KBM-7 (cell line): ENCODE results near the gene UGP2.
A peak's percentile ranks its signal among the peaks of the same experiment; 100 is the strongest.

Experiments
- DNase-seq: peaks from one replicate; pipeline ENCODE4 v3.0.0-alpha.2; 2015
- in situ Hi-C: fragments of 300-500 bp; cut with MboI; formaldehyde crosslinking; loops from 2 replicates; pipeline ENCODE4 v1.14.3; 2020; ENCODE audit warnings: low sequenced_read_pairs, low pct_unique_long_range_greater_than_20kb, mixed read lengths

Gene UGP2

DNA sequence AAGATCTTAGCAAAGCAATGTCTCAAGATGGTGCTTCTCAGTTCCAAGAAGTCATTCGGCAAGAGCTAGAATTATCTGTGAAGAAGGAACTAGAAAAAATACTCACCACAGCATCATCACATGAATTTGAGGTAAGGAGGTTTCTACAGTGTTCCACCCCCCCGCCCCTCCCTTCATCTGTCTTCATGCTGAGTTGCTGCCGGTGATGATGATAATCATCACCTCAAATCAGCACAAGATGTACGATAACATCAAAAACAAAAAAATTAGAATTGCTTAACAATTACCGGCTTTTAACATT, 14.6 kb downstream of the UGP2 start:
- peak; percentile 91 for DNase-seq
- in situ Hi-C loops = loop anchor here (25.0 kb wide), 1 partner anchor 169 kb away; no protein-coding TSS in a partner anchor

DNA sequence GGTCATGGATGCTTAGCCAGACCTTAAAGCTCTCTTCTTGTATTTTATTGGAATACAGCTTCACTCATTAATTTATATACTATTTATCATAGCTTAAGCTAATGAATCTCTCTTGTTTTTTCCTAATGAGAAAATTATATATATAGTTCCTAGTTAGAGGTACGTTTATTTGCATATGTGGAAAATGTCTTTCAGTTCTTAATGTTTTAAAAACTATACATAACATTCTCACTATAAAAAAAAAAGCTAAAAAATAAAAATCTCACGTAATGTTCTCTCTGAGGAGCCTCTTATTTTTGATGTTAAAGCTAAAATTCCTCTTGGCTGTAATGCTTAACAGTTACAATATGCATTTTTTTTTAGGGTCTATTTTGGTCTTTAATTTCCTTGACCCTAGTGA, 16.6 kb downstream of the UGP2 start:
- DNase-seq = no peak
- in situ Hi-C loops = loop anchor here (25.0 kb wide), 1 partner anchor 171 kb away; no protein-coding TSS in a partner anchor

DNA sequence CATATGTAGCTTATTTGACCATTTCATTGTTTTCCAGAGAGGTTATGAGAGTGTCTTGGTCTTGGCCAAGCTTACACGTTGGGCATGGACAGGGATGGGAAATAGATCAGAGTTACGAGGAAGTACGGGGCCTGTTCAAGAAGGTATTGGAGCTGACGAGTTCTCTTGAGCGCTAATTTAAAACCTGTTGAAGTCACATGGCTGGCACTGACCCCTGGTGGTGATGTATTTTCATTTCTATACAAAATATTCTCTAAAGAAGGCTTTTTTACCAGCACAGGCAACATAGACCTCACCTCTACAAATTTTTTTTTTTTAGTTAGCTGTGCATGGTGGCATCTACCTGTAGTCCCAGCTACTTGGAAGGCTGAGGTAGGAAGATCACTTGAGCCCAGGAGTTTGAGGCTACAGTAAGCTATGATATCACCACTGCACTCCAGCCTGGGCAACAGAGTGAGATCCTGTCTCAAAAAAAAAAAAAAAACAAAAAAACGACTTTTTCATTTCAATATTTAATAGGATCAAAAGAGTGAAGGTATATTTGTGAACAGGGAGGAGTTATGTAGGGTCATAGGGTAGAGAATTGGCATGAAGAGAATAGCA, 19.6 kb downstream of the UGP2 start:
- in situ Hi-C loops = loop anchor here (25.0 kb wide), 1 partner anchor 174 kb away; no protein-coding TSS in a partner anchor
- peak; percentile 80 for DNase-seq

DNA sequence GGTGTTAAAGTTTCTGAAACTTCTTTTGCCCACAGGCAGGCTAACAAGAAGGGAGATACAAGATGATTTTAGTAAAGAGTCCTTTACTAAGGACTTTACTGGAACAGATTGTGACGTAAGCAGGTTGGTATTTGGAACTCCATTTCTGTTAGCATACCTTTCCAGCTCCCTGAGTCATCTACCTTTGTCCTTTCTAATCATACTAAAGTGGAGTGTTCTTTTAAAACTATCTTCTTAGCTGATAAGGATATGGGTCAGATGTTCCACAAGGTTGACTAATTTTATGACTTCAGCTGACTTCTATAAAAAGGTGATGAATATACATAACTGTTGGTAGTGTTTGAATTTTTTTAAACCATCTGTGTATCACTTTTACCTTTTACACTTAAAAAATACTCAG, 21.1 kb downstream of the UGP2 start:
- no peak for DNase-seq
- in situ Hi-C loops = loop anchor here (25.0 kb wide), 1 partner anchor 176 kb away; no protein-coding TSS in a partner anchor

DNA sequence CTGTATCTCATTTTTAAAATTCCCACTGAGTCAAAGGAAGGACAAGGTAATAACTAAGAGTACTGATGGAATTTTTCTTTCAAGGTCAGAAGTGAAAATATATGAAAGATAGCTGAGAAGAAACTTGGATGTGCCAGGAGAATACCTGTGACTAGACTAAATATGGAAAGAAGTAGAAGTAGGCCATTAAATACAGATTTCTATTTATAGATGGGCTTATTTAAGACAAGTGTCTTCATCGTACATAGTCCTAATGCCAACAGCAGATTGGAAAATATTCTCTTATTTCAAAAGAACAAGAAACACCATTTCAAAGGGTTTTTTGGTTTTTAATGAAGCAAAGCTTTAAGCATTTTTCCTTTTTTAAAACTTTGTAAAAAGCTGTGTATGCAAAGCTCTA, 22.0 kb downstream of the UGP2 start:
- in situ Hi-C loops = loop anchor here (25.0 kb wide), 1 partner anchor 176 kb away; no protein-coding TSS in a partner anchor
- no peak for DNase-seq

DNA sequence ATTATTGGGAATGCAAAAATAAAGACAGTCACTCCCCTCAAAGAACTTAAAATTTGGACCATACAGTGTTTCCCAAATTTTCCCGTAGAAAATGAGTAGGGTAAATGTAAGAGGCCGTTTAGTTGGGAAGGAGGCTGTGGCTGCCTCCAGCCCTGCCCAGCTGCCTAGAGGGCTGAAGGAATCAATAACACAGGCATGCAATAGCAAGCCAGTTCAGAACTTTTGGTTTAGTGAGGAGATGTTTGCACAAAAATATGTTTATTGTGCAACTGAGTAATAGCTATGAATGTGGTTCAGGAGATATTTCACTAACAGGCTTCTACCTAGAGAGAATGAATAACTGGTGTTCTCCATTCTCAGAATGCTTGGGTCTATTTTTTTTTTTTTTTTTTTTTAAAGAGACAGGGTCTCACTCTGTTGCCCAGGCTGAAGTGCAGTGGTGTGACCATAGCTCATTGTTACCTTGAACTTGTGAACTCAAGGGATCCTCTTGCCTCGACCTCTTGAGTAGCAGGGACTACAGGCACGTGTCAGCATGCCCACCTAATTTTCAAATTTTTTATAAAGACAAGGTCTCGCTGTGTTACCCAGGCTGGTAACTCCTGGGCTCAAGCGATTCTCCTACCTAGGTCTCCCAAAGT, 23.6 kb downstream of the UGP2 start:
- in situ Hi-C loops = loop anchor here (25.0 kb wide), 1 partner anchor 178 kb away; no protein-coding TSS in a partner anchor

DNA sequence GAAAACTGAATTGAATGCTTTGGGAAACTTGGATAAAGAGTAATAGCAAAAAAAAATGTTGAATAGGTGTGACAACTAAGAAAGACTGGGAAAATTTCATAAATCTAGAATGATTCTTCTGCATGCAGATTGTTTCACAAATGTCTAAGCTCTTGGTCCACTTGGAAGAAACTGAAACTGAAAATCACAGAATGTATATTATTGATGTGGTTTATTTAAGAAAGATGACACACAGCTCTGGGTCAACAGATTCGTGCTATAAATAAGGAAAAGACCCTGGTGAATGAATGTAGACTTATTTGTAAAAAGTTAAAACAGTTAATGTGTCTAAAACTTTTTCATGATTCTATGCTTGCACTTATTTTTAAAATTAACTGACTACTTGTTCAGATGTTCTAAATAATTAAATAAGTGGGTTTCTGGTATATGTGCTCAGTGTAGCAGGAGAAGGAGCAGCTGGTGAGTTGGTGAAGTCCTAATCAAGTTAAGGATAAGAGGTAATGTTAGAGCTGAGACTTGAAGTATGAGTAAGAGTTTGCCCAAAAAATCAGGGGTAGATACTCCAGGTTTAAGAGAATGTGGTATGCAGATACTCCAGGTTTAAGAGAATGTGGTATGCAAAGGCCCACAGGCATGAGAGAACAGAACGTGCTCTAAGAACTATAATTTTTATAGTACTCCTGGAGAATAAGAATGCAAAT, 24.5 kb downstream of the UGP2 start:
- no peak for DNase-seq
- in situ Hi-C loops = loop anchor here (25.0 kb wide), 1 partner anchor 179 kb away; no protein-coding TSS in a partner anchor

More for the DNA sequence above, 23.6 kb downstream of the UGP2 start:
- DNase-seq = no peak

DNA sequence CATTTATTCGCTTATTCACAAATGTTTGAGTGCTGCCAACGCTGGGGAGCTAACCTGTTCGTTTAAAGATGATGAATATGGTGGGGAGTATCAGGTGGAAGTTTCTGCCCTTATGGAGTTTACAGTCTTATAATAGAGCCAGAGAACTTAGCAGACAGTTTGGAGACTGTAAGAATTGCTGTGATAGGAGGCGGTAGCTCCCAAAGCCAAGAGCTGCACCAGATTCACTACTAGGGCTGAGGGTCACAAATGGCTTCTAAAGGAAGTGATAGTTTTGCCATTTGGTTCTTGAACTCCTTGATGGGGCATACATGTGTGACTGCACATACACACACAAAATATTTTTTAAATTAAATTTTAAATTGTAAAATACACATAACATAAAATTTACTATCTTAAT, 29.0 kb downstream of the UGP2 start:
- in situ Hi-C loops = loop anchor here (25.0 kb wide), 1 partner anchor 183 kb away; no protein-coding TSS in a partner anchor
- no peak for DNase-seq

DNA sequence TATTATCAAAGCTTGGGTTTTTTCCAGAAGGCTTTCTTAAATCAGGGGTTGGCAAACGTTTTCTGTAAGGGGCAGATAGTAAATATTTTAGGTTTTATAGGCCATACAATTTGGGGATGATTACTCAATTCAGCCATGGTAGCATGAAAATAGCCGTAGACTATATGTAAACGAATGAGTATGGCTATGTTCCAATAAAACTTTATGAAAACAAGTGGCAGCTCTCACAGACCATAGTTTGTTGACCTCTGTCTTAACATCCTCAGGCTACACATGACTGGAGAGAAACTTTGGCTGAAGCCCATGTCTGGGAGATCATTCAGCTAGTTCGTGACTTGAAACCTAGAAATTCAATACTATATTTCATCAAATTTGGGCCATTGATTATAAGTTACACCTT, 30.2 kb downstream of the UGP2 start:
- in situ Hi-C loops = loop anchor here (25.0 kb wide), 1 partner anchor 185 kb away; no protein-coding TSS in a partner anchor
- DNase-seq = no peak

DNA sequence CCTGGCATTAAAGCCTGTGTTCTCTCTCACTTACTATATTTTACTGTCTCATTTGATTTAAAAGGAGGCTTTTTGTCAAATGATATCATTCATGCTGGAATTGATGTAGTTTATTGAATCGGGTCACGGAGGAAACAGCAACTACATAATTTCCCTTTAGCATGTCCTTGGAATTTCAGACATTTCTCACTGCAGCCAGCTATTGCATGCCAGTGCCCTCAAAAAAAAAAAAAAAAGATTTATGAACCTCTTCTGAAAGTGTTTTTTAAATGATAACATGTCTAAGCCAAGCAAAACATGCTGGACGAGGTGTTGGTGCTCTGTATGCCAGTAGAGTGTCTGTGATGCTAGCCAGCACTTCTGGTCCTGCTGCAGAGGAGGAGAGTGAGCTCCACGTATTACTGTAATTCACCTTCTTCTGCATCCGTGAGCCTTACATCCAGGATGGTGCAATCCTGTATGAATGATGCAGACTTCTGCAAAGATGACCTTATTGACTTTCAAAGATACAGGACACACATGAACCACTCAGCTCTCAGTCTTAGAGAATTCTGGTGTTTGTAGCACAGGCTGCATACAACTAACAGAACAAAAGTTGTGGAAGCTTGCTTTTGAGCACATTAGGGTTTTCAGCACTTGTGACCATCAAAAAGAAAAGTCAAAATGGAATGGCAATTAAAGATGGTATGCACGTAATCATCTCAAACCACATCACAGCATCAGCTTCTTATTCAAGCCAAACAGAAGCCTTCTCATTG, 31.1 kb downstream of the UGP2 start:
- in situ Hi-C loops = loop anchor here (25.0 kb wide), 1 partner anchor 185 kb away; no protein-coding TSS in a partner anchor
- DNase-seq = no peak

DNA sequence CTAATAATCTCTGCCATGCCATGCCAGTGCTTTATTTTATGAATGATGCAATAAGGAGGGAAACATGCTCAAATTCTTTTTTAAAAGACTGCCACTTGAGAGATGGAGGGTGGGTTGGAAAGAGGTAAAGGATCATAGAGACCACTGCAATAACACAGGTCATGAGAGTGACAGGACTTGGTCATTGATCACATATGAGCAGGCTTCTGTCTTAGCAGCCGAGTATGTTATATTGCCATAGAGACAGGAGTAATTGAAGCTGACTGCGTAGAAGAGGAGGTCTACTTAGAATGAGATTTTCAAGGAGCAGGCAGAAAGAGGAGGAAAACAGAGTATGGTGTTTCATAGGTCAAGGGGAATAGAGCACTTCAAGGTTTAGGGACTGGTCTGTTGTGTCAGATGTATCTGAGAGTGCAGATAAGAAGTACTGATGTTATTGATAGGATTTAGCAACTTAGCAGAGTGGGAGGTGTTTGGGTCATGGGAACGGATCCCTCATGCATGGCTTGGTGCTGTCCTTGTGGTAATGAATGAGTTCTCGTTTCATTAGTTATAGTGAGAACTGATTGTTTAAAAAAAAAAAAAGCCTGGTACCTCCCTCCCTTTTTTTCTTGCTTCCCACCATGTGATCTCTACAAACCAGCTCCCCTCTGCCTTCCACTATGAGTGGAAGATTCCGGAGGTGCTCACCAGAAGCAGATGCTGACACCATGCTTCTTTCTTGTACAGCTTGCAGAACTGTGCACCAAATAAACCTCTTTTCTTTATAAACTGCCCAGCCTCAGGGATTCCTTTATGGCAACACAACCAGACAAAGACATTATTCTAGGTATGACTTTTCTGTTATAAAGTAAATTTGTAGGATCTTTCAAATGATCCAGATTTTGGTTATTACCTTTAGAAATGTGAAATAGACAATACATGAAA, 32.8 kb downstream of the UGP2 start:
- in situ Hi-C loops = loop anchor here (25.0 kb wide), 1 partner anchor 187 kb away; no protein-coding TSS in a partner anchor
- no peak for DNase-seq

DNA sequence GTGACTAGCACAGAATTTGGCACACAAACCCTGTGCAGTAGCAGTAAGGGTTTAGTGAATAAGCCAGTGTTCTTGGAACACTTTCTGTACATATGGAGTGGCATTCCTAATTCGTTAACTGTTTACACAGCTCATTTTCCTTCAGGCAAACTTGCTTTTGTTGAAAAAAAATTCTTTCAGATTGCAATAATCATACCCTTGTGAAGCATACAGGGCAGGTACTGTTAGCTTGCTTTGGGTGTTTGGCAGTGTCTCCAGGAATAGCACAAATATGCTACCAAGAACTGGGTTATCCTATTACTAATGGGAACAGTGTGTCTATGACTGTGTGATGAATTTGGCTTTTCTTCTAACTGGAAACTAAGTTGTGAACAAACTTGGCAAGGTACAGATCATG, 33.4 kb downstream of the UGP2 start:
- in situ Hi-C loops = no loop called here
- no peak for DNase-seq

DNA sequence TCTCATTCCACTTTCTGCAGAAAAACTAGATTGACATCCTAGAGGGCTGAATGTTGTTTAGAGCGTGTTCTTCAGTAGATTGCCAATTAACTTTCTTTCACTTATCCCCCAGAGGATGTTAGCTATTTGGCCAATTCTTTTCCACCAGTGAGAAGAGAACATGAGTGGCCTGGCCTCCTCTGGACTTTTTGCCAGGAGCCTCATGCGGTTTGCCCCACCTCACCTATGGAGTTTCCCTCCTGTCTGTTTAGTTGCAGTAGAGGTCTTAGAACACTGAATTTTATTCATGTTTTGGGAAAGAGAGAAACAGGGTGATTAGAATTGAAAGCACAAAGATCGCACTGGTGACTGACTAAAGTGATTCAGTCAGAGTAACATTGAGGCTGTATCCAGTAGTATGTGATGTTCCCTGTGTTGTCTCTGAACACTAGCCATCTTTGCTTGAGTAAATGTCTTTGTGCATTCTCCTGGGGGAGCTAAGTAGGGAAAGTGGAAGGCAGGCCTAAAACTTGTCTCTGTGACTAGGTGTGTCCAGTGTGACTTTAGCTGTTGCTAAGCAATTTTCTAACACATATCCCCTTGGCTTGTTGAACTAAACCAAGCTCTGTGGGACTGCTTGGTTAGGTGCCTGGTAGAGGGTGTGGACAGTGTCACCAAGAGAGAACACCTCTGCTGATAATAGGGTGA, 34.0 kb downstream of the UGP2 start:
- no peak for DNase-seq
- in situ Hi-C loops = no loop called here

DNA sequence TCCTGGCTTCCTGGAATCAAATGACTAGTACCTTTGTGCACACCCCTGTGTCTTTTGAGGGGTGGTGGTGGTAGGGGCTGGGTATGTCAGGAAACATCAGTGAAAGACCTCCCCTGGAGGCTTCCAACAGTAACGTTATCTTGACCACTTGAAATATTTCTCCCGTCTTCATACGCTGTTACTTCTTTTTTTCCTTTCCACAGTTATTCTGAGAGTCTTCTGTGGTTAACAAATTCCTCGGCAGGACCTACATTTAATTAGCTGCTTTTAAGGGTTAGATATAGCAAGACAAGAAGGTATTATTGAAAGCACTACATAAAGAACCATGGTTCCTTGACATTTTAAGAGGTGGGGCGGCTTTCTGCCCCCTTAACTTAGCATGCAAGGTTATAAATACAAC, 34.6 kb downstream of the UGP2 start:
- in situ Hi-C loops = no loop called here
- no peak for DNase-seq

DNA sequence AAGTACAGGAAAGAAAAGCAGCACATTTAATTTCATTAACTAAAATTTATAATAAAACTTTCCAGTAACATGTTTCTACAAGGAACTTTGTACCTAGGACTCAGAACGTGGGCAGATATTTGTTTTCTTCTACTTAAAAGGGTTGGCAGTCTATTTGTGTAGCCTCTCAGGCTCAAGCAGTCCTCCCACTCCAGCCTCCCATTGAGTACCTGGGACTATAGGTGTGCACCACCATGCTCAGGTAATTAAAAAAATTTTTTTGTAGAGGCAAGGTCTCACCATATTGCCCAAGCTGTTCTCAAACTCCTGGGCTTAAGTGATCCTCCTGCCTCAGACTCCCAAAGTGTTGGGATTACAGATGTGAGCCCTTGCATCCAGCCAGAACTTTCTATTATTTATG, 36.8 kb downstream of the UGP2 start:
- DNase-seq = no peak

DNA sequence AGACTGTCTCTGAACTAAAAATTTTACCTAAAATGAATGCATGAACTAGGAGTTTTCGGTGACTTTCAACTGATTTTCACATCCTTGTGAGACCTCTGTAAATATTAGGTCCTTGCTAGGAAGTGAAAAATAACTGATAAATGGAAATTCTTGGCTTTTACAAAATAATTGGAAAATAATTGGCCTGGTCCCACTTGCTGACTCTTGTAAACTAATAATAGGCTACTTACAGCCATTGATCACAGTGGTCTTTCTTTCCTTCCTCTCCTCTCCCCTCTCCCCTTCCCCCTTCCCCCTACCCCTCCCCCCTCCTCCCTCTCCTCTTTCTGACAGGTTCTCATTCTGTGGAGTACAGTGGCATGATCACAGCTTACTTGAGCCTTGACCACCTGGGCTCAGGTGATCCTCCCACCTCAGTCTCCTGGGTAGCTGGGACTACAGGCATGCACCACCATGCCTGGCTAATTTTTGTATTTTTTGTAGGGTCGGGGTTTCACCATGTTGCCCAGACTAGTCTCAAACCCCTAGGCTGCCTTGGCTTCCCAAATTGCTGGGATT, 38.3 kb downstream of the UGP2 start:
- no peak for DNase-seq
- in situ Hi-C loops = no loop called here

More for the DNA sequence above, 36.8 kb downstream of the UGP2 start:
- in situ Hi-C loops = no loop called here

DNA sequence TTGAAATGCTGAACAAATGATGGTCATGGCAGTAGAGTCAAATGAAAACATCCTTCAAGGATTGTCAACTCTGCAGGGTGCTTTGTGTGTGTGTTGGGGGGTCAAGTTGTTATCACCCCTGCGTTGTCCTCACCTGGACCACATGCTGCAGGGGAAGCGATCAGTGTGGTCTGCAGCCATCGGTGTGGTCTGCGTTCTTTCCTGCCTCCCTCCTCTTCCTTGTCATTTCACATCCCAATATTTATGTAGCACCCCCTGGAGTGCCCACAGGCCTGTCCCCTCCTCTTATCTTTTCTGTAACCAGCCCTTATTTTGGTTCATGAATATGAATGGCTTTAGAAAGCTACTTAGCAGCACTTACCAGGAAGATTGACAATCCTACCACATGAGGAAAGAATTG, 38.9 kb downstream of the UGP2 start:
- in situ Hi-C loops = no loop called here
- DNase-seq = no peak

DNA sequence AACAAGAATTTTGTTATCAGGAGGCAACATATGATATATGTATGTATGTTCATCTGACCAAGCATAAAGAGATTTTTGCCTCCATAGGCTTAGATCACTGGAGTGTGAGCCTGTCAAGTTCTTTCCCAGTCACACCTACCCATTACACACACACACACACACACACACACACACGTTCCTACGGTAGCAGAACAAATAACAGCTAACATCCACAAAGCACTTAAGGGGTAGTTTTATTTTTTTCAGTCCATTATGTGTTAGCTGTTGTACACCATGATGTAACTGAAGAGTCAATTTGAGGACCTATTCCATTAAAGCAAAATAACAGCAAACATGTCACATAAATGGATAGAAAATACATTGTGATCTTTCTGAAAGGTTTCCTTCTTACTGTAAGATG, 39.5 kb downstream of the UGP2 start:
- DNase-seq = no peak
- in situ Hi-C loops = no loop called here
